COLO668 (cell line): ENCODE results near the gene SRC.
A peak's percentile ranks its signal among the peaks of the same experiment; 100 is the strongest.

Experiments
- DNase-seq: peaks from one replicate; lab custom pipeline; 2025; ENCODE audit not compliant: unreplicated experiment; lab: John Stamatoyannopoulos, UW

Gene SRC

DNA sequence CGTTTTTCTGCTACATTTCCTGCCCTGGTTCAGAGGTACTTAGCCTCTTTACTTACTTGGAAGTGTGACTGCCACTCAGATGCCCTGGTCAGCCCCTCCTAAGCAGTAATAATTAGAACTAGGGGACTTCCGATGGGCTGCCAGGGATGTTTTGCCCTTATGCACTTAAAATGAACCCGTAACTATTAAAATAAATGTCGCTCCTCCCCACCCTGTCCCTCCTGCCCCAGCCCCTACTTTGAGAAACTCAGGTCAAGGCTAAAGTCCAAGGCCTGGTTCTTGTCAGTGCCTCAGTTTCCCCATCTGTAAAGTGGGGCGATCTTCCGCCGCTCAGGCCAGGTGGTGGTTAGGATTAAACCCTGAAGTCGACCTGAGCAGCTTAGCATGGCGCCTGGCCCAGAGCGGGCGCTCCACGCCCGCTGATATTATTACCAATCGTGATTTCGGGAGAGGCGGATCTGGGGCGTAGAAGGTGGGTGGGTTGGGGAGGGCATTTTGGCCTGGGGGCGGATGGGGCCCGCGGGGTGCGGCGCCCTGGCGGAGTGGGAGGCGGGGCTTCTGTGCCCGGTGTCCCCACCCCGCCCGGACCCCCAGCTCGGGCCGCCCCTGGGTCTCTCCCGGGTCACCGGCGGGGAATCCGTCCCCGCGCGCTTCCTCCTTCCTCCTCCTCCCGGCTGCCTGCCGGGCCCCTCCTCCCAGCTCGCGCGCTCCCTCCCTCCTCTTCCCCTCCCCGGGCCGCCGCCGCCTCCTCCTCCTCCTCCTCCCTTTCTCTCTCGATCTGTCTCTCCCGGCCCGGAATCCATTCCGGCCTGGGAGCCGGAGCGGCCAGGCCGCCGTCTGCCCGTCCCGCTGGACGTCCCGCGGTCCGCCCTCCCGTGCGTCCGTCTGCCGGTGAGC is at the start of gene SRC:
Gene SRC (plus strand): TSS at position 802 of the 897 bp plus-strand sequence. CDS start 38,014 bp downstream, outside the sequence.
- DNase-seq: peak; percentile 80

DNA sequence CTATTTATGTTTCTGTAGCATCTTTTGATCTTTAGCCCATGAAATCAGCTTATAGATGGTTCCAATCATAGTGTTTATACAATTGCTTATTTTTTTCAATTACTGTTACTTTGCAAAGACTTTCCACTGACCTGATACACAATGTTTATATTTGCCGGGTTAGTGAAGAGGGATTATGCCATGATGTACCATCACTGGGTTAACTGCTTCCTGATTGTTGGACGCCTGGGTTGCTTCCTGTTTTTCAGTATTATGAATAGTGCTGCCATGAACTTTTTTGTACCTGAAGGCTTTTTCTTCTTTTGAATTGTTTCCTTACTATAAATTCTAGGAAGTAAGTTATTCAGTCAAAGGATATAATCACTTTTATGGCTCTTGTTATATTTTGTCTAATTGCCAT is 49.6 kb upstream of the SRC start:
- DNase-seq: no peak

DNA sequence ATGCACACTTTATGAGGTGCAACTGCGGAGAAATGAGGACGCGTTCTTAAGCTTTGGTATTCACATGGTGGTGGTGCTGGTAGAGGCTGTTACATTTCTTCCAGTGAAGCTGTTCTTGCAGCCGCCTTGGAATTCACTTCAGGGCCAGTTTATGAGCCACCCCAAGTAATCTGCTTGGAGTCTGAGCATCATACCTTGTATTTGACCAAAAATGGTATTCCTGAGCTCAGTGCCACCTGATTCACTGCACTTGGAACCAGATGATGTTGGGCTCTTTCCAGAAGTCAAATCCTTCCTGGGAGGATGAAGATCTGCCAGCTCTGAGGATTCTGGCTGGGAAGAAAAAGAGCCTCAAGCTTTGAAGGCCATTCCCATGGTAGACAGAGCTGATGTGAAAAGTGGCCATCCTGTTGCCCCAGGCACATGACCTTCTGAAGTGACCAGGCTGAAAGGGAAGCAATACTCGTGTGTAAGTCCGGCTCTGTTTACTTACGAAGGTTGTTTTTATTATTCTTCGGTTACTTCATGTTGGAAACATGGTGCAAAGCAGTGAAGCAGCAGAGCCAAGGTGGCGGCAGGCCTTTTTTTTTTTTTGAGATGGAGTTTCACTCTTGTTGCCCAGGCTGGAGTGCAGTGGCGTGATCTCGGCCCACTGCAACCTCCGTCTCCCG is 48.7 kb upstream of the SRC start:
- DNase-seq: no peak

DNA sequence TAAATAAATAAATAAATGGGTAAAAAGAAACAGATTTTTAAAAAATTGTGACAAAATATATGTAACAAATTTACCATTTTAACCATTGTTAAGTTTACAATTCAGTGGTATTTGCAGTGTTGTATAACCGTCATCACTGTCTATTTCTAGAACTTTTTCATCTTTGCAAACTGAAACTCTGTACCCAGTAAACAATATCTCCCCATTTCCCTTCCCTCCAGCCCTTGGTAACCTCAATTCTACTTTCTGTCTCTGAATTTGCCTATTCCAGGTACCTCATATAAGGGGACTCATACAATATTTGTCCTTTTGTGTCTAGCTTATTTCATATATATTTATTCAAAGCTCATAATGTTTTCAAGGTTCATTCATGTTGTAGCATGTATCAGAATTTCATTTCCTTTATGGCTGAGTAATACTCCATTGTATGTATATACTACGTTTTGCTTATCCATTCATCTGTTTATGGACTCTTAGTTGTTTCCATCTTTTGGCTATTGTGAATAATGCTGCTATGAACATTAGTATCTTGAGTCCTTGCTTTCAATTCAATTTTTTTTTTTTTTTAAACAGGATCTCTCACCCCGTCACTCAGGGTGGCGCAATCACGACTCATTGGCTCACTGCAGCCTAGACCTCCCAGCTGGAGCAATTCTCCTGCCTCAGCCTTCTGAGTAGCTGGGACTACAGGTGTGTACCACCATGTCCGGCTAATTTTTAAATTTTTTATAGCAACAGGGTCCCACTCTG is 47.6 kb upstream of the SRC start:
- DNase-seq: no peak

DNA sequence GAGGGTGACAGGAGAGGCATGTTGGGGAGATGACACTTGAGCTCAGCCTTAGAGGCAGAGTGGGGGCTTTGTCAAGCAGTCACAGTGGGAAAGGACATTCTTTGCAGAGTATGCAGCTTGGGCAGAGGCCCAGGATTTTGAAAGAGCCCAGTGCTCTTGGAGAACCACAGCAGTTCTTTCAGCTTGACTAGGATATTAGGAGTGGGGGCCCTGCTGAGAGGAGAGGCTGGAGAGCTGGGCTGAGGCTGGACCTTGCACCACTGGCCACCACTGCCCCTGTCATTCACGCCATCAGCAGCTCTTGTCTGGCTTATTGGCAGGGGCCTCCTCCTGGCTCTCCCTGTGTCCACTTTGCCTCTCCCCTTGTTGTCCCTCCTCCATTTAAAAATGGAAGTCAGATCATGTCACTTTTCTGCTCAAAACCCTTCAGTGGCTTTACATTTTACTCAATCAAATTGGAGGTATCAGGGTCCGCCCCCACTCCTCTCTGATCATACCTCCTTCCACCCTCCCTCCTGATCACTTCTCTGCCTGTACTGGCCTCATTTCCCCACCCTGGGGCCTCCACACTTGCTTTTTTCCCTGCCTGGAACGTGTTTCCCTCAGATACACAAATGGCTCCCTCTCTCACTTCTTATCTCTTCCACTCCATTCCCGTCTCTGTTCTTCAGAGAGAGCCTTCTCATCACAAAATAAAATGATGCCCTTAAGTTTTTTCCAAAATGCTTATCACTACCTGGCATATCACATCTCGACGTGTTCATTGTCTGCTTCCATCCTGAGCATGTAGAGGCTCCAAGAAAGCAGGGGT is 46.0 kb upstream of the SRC start:
- no peak for DNase-seq

DNA sequence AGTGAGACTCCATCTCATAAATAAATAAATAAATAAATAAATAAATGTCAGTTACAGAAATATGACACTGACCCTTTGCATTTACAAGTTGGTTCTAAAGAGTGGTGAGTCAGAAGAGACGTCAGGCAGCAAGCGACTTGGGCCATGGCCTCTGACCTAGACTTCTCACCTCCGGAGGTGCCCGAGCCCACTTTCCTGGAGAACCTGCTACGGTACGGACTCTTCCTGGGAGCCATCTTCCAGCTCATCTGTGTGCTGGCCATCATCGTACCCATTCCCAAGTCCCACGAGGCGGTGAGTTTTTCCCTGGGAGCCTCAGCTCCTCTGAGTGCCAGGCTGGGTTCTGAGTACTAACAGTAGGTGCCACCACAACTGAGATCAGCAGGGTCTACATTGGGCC is 44.8 kb upstream of the SRC start:
- no peak for DNase-seq

DNA sequence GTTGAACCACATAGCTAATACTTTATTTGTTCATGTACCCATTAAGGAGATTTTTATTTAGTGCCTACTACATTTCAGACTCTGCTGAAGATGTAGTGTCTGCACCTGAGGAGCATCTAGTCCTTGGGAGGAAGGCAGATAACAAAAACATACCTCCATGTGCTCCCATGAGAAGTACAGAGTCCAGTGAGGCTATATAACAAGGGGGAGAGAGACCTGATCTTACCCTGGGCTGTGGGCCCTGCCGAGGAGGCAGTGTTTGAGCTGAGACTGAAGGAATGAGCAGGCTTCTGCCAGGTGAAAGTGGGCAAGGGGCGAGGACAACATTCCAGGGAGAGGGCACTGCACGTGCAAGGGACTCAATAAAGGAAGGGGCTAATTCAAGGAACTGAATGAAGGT is 44.4 kb upstream of the SRC start:
- DNase-seq: no peak

DNA sequence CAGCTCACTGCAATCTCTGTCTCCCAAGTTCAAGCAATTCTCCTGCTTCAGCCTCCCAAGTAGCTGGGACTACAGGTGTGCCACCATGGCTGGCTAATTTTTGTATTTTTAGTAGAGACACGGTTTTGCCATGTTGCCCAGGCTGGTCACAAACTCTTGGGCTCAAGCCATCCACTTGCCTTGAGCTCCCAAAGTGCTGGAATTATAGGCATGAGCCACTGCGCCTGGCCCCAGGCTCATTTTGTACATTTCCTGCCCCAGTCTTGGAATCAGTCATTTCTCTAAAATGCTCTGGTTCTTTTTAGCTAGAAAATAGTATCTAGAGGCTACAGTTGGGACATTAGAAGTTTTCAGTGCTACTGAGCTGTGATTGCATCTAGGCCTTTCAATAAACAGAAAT is 43.0 kb upstream of the SRC start:
- DNase-seq: no peak

DNA sequence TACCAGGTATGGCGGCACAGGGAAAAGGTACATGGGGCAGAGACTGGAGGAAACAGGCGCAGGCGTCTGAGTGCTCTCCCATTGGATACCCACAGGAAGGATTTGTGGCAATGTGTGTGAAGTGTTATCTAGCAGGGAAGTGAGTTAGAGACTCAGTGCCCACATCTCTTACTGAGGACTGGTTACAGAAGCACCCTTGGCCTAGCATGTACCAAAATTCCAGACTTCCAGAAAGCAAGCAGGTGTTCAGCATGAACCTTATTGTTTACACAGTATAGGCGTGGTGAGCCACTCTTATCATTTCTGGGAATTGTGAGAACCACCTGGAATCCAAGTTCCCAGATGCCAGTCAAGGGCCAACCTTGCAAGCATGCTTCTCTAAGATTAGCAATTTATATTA is 42.3 kb upstream of the SRC start:
- DNase-seq: peak; percentile 31

DNA sequence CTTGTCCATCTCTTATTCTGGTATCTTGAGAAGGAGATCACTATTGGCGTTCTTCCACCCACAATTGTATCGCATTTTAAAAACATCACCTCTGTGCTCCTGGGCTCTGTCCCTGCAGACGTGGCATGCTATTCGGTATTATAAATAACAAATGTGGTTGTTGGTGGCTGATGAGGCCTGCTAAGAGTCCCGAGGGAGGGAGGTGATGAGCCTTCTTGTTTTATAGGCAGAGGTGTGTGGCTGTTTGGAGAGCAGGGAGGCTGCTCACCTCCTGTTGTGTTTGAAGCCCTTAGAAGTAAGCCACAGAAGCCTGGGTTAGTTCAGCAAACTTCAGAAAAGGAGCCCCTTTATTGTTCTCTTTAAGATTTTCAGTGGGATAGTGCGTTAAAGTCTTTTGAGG is 40.9 kb upstream of the SRC start:
- no peak for DNase-seq

DNA sequence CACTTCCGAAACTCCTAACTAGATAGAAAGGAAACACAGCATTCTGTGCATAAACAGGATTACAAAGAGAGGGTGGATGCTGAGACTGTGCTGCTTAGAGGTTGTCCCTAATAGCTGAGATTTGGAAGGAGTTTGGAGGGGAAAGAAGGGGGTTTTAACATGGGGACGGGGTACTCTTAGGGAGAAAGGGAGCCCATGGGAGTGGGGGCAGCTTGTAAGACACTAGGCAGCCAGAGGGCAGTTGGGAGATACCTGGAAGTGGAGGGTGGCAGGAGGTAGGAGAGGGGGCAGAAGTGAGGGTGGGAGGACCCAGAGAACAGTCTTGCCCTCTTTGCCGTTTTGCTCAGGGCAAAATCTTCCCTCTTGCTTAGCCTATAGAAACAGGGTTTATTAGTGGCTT is 40.1 kb upstream of the SRC start:
- no peak for DNase-seq

DNA sequence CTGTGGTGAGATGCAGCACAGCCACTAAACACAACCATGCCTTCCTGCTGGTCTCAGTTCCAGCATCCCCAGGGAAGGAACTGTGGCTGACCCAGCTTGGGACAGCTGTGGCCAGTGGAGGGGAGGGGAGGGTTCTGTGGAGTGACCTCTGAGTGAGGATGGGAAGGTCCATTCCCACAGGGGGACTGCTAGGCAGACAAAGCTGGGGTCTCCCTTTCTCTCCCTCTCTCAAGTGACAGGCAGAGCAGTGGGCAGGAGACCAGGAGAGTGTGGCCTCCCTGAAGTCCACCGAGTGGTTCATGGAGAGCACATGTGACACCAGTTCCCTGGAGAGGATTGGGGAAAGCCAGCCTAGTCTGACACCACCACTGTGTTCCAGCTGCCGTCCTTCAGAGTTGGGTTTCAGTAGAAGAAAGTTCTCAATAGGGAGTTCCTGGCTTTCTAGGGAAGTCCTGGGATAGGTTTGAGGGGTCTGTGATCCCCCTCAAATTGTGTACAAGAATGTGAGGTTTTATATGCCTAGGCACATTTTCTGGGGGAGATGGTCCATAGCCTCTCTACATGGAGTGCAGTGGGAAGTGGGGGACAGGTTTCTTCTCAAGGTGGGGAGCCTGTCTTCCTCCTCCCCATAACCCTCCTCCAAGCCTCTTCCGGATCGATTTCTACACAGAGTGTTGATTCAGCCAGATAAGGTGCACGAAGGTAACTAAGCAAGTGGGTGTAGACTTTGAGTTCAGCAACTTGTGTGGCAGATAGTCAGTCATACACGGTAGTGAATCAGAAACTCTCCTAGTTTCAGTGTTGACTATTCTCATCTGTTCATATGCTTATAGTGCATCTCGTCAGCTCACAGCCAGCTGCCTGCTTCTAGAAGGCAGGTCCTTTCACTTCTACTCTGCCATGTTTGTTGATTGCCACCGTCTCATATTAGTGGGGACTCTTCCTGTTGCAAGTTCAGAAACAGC is 37.6 kb upstream of the SRC start:
- no peak for DNase-seq

DNA sequence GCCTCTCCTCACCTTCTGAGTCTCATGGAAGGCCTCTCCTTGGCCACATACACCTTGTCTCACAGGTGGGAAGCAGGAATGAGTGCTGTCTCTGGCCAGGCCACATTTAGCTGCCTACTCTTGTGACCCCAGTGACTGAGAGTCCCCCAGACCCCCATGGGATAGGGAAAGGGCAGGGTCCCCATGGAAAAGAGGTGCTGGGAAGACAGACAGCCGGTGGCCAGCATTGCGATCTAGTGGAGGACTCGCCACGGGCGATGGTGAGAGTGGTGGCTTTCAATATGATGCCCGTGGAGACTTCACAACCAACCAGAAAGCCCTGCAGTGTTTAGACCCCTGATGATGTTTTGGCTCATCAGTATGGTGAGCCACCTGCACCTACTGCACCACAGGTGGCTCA is 36.6 kb upstream of the SRC start:
- DNase-seq: no peak

DNA sequence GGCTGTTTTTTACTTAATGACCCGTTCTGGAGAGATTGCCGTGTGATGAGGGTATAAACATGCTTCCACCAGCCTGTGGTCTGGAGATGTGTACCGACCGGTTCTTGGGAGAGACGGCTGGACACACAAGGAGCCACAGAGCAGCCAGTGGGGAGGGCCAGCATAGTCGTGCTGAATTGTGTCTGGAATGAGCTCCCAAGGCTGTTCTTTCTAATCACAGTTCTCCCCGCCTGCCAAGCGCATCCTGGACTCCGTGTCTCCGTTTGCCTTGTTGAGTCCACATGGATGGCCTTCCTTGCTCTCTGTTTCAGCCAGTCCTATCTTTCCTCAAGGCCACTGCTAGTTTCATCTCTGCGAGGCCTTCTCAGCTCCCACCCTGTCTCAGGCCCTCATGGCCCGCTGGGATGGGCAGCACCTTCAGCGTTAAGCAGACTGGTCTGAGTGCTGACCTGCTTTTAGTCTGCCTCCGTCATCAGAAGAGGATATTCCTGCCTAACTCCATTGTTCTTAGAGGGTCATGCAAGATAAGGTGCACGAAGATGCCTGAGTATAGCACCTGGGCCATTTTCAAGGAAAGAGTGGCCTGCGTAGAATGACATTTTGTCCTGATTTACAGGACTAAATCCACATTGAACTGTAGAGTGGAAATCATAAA is 35.9 kb upstream of the SRC start:
- no peak for DNase-seq

DNA sequence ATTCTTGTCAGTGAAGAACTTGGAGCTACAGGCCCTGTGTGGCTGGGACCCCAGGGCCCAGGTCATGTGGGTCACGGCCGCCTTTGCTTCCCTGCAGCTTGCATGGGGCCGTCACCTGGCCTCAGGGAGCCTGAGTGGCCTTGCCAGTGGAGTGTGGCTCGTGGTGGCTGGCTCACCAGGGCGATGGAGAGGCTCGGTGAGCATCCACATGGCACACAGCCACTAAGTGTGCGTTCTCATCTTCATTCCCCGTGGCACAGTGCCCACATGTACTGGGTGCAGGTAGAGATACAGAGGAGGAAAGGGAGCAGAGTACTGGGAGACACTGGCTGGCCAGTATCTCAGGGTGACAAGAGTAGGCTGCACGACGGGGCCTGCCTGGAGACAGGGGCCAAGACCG is 35.0 kb upstream of the SRC start:
- DNase-seq: no peak

DNA sequence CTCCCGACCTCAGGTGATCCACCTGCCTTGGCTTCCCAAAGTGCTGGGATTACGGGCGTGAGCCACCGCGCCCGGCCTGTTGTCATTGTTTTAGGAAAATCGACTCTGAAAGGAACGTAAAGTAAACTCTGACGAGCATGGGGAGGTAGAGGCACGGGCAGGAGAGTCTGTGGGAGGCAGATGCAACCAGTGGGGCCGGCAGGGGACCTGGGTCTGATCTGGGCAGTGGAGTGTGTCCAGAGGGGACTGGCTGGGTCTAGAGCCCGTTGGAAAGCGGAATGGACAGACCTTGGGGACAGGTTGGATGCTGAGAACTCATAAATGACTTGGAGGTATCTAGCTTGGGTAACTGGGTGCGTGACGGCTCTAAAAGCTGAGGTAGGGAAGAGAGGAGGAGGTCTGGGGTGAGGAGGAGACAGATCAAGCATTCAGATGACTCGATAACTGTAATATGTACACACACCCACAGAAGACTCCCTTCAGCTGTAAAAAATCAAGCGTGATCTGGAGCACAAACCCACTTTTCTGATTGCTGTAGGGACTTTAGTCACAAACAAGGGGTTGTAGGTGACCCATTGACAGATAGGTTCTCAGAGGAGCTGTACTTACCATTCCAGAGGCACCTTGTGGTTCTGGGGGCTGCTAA is 34.1 kb upstream of the SRC start:
- DNase-seq: no peak

DNA sequence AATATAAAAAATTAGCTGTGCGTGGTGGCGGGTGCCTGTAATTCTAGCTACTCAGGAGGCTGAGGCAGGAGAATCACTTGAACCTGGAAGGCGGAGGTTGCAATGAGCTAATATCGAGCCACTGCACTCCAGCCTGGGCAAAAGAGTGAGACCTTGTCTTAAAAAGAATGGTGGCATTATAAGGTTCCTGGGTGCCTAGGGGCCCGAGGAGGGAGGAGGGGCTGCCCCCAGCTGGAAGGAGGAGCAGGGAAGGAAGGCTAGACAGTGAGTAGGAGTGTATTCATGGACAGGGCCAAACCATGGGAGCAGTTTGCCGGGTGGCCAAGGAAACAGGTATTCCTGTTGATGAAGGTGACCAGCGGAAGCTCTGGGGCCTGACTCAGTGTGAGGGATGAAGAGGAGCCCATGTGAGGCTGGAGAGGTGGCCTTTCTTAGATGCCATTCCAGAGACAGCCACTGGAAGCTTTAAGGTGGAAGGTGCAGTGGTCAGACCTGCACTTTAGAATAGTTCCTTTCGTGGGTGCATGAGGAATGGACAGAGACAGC is 32.3 kb upstream of the SRC start:
- DNase-seq: no peak

DNA sequence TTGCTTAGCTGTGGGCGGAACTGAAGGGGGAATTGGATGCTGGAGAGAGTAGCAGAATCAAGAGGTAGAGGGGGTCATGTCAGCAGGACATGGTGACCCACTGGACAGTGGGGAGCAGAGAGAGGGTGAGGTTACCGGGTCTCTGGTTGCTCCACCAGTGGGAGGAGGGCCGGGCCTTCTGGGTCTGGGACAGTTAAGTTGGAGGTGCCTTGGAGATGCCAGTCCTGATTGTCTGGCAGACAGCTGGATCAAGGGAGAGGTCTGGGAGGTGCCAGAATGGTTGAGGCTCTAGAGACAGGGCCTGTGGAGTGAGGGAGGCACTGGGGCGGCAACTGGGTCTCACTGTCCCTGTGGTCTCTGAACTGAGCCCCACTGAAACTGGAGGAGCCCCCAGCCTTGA is 31.8 kb upstream of the SRC start:
- DNase-seq: no peak

DNA sequence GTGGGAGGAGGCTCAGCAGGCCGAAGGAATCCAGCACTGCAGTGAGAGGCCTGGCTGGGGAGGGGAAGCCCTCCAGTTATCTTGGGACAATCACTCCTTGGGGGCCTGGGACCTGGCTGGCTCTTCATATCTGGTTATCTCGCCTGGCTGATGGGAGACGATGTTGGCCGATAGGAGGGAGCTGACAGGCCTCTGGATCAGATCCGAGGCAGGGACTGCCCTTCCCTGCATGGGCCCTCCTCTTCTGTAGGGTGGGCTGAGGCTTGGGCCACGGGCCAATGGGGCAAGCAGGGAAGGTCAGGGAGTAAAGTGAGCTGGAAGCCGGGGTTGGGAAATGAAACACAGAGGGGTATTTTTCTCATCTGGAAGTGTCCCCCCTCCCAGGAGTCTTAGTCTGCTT is 31.3 kb upstream of the SRC start:
- no peak for DNase-seq
